SK-N-SH (cell line): Measurements from ENCODE around the gene NOXA1. TPM values are rescaled to one million over a fixed set of nuclear protein-coding genes. Genes with fewer than 3 reads are reported as not detected.

ENCODE experiments used
- CTCF ChIA-PET: fragments of 300-600, 350-600 bp; formaldehyde crosslinking; extraction: SDS; loops from one replicate; lab custom pipeline; 2021; lab: Yijun Ruan, JAX
- POLR2A ChIA-PET: fragments of 350-600 bp; sonication (Branson Sonifier 250); formaldehyde crosslinking; extraction: SDS; loops from one replicate; lab custom pipeline; 2020; ENCODE audit warnings: antibody characterized with exemption, inconsistent platforms; lab: Yijun Ruan, JAX
- DNase-seq: peaks from one replicate; pipeline ENCODE4 v3.0.0; 2012
- H2AFZ ChIP-seq: fragments of 200-600 bp; sonication (generic); 2 replicates; pipeline ENCODE4 v1.8.1; 2016; ENCODE audit warnings: antibody characterized with exemption, mild to moderate bottlenecking, low read depth
- H3F3A ChIP-seq: fragments of 200-600 bp; sonication (generic); replicated peaks from 2 replicates; pipeline ENCODE3; 2016; ENCODE audit warnings: antibody characterized with exemption, mild to moderate bottlenecking; ENCODE audit not compliant: insufficient read depth
- H3K27ac ChIP-seq, 2 experiments: fragments of 200-500 bp in 1 of 2; fragments of 200-600 bp in 1 of 2; sonication (Bioruptor generic) in 1 of 2; sonication (generic), shearing (Covaris generic) in 1 of 2; 2 replicates each; pipeline versions ENCODE4 v1.5.1 to v1.6.1; 2014 to 2016; ENCODE audit warnings: low read depth in 2 of 2, inconsistent platforms in 1 of 2, low read length in 1 of 2, mild to moderate bottlenecking in 1 of 2, mixed read lengths in 1 of 2
- H3K27me3 ChIP-seq: fragments of 200-600 bp; sonication (generic), shearing (Covaris generic); 2 replicates; pipeline ENCODE4 v1.6.1; 2016; ENCODE audit warnings: mixed run types; ENCODE audit not compliant: insufficient read depth
- H3K36me3 ChIP-seq, 2 experiments: fragments of 200-500 bp in 1 of 2; fragments of 200-600 bp in 1 of 2; sonication (Bioruptor generic) in 1 of 2; sonication (generic) in 1 of 2; replicated peaks in 1 of 2; 2 replicates each; pipeline versions ENCODE3 to v1.5.1; 2014 to 2016; ENCODE audit warnings: low read length in 1 of 2, mild to moderate bottlenecking in 1 of 2; ENCODE audit not compliant: insufficient read depth in 2 of 2, control insufficient read depth in 1 of 2
- H3K4me1 ChIP-seq, 2 experiments: fragments of 200-500 bp in 1 of 2; fragments of 200-600 bp in 1 of 2; sonication (Bioruptor generic) in 1 of 2; sonication (generic), shearing (Covaris generic) in 1 of 2; 2 replicates each; pipeline versions ENCODE4 v1.5.1 to v1.6.1; 2014 to 2016; ENCODE audit warnings: low read depth in 1 of 2, low read length in 1 of 2, mixed run types in 1 of 2; ENCODE audit not compliant: insufficient read depth in 2 of 2, control insufficient read depth in 1 of 2
- H3K4me2 ChIP-seq: fragments of 200-600 bp; sonication (generic), shearing (Covaris generic); 2 replicates; pipeline ENCODE4 v1.6.1; 2017; ENCODE audit warnings: mixed run types
- H3K4me3 ChIP-seq, 2 experiments: fragments of 200-500 bp in 1 of 2; fragments of 200-600 bp in 1 of 2; sonication (Bioruptor generic) in 1 of 2; sonication (generic), shearing (Covaris generic) in 1 of 2; 2 replicates each; pipeline versions ENCODE4 v1.5.1 to v1.8.1; 2014 to 2016; ENCODE audit warnings: low read depth in 2 of 2, inconsistent platforms in 1 of 2, low read length in 1 of 2, mild to moderate bottlenecking in 1 of 2, mixed read lengths in 1 of 2, moderate library complexity in 1 of 2
- H3K79me2 ChIP-seq: fragments of 200-600 bp; sonication (generic); 2 replicates; pipeline ENCODE4 v1.8.1; 2017; ENCODE audit warnings: mild to moderate bottlenecking; ENCODE audit not compliant: insufficient read depth
- H3K9ac ChIP-seq: fragments of 200-600 bp; sonication (generic); 2 replicates; pipeline ENCODE4 v1.6.1; 2017; ENCODE audit warnings: mixed run types
- H3K9me2 ChIP-seq: fragments of 200-600 bp; sonication (generic); 2 replicates; pipeline ENCODE4 v1.6.1; 2017; ENCODE audit warnings: mixed run types
- H3K9me3 ChIP-seq: fragments of 200-600 bp; sonication (generic); 2 replicates; pipeline ENCODE4 v1.6.1; 2017; ENCODE audit warnings: mixed run types, mild to moderate bottlenecking, moderate library complexity
- H4K20me1 ChIP-seq: fragments of 200-600 bp; sonication (generic); 2 replicates; pipeline ENCODE4 v1.6.1; 2017; ENCODE audit warnings: mild to moderate bottlenecking, mixed run types; ENCODE audit not compliant: insufficient read depth
- CTCF ChIP-seq: fragments of 200-600 bp; sonication (generic); IDR thresholded peaks from 2 replicates; pipeline ENCODE4 v1.6.1; 2017; ENCODE audit warnings: antibody characterized with exemption, mild to moderate bottlenecking, moderate library complexity
- EZH2phosphoT487 ChIP-seq: fragments of 200-600 bp; sonication (generic); IDR thresholded peaks from 2 replicates; pipeline ENCODE4 v1.6.1; 2017; ENCODE audit warnings: low read depth, mixed run types, mild to moderate bottlenecking, antibody characterized with exemption, moderate library complexity, borderline replicate concordance
- FOSL2 ChIP-seq: IDR thresholded peaks from 2 replicates; pipeline ENCODE4 v1.4.0; 2012; ENCODE audit warnings: low read depth, mild to moderate bottlenecking, moderate library complexity, borderline replicate concordance
- FOXJ3 ChIP-seq: sonication (generic); formaldehyde crosslinking; IDR thresholded peaks from 2 replicates; pipeline ENCODE4 v1.5.1; 2020; ENCODE audit warnings: mild to moderate bottlenecking, missing genetic modification reagents
- FOXM1 ChIP-seq: IDR thresholded peaks from 2 replicates; pipeline ENCODE4 v1.4.0; 2012; ENCODE audit warnings: low read depth, mild to moderate bottlenecking
- GABPA ChIP-seq: IDR thresholded peaks from 2 replicates; pipeline ENCODE4 v1.4.0; 2012; ENCODE audit warnings: low read depth, mild to moderate bottlenecking
- GATA2 ChIP-seq: sonication (generic); formaldehyde crosslinking; IDR thresholded peaks from 2 replicates; pipeline ENCODE4 v1.5.0; 2020; ENCODE audit warnings: mild to moderate bottlenecking, missing genetic modification reagents
- IRF3 ChIP-seq: fragments of 150-350 bp; IDR thresholded peaks from 2 replicates; pipeline ENCODE4 v1.6.1; 2016; ENCODE audit warnings: mild to moderate bottlenecking, low read depth, low read length
- JUND ChIP-seq: IDR thresholded peaks from 2 replicates; pipeline ENCODE4 v1.4.0; 2012
- MXI1 ChIP-seq: IDR thresholded peaks from 2 replicates; pipeline ENCODE4 v1.6.1; 2012; ENCODE audit warnings: mild to moderate bottlenecking, low read depth, low read length, improper control_type of control experiment
- NRF1 ChIP-seq: IDR thresholded peaks from 2 replicates; pipeline ENCODE4 v1.6.1; 2012; ENCODE audit warnings: low read depth, mild to moderate bottlenecking, low read length
- PBX3 ChIP-seq: IDR thresholded peaks from 2 replicates; pipeline ENCODE4; 2012
- POLR2AphosphoS5 ChIP-seq: IDR thresholded peaks from 2 replicates; pipeline ENCODE4 v1.6.1; 2012; ENCODE audit warnings: low read depth, low read length
- RAD21 ChIP-seq: IDR thresholded peaks from 2 replicates; pipeline ENCODE4 v1.6.1; 2012; ENCODE audit warnings: mild to moderate bottlenecking, low read length
- RCOR1 ChIP-seq: fragments of 150-350 bp; IDR thresholded peaks from 2 replicates; pipeline ENCODE4 v1.6.1; 2017; ENCODE audit warnings: antibody characterized with exemption, low read length
- RFX5 ChIP-seq: IDR thresholded peaks from 2 replicates; pipeline ENCODE4 v1.6.1; 2012; ENCODE audit warnings: mild to moderate bottlenecking, improper control_type of control experiment, low read length
- SIN3A ChIP-seq: IDR thresholded peaks from 2 replicates; pipeline ENCODE4 v1.6.1; 2012; ENCODE audit warnings: low read depth, mild to moderate bottlenecking, low read length, moderate library complexity, borderline replicate concordance
- SMC3 ChIP-seq: IDR thresholded peaks from 2 replicates; pipeline ENCODE4 v1.6.1; 2012; ENCODE audit warnings: low read depth, low read length, improper control_type of control experiment
- TCF12 ChIP-seq: IDR thresholded peaks from 2 replicates; pipeline ENCODE4 v1.4.0; 2012
- USF1 ChIP-seq: IDR thresholded peaks from 2 replicates; pipeline ENCODE4 v1.4.0; 2012; ENCODE audit warnings: low read depth, borderline replicate concordance
- YY1 ChIP-seq: IDR thresholded peaks from 2 replicates; pipeline ENCODE4 v1.4.0; 2012; ENCODE audit warnings: low read depth, mild to moderate bottlenecking
- WGBS: methylation state at CpG from one replicate; pipeline ENCODE4 v1.1.6; 2017; ENCODE audit warnings: low lambda C conversion rate; 5-methylcytosine and 5-hydroxymethylcytosine counted together
- polyA plus RNA-seq, 3 experiments: library from polyadenylated mRNA; depleted of rRNA; stranded (reverse); fragments of >200 nt; gene quantifications; 2 replicates each; pipeline ENCODE4 v1.2.3, GENCODE V29; 2012

The NOXA1 gene
- polyA plus RNA-seq, 1 of the 3 experiments (the other 2 are of a cell fraction): 0.39 TPM

- Histone ChIP-seq H3F3A (no peaks in the 10 kb centered on the region), H2AFZ (no peak overlapping the region), H3K9ac (no peak overlapping the region), H3K27me3 (no peaks in the 10 kb centered on the region), H4K20me1 (peaks cover 16% of the 10 kb centered on the region), H3K4me3 (no peak overlapping the region), H3K27ac (peak overlapping the region in 1 of 2 experiments; percentile 39; a peak in 1 of 4 replicates), H3K79me2 (peaks cover 10% of the 10 kb centered on the region; the same call in 1 of the 2 replicates), H3K4me2 (peak overlapping the region; percentile 98; the same call in 1 of the 2 replicates), H3K4me1 (peaks cover 18 to 51% of the 10 kb centered on the region in 2 experiments), H3K9me2 (no peaks in the 10 kb centered on the region), H3K36me3 (peaks cover 0 to 34% of the 10 kb centered on the region in 2 experiments), H3K9me3 (no peaks in the 10 kb centered on the region)
- 98% methylated on average over 6 of the region's 10 CpGs for WGBS
- POLR2A ChIA-PET: no interaction called here
- no peak for DNase-seq
- CTCF ChIA-PET: interaction anchor here (1.8 to 5.7 kb wide), 3 partner anchors 12 to 170 kb away, joined by 6 to 53 read pairs (median 12); partner anchors contain the start of genes ENTPD8, EXD3 and NOXA1
- TF ChIP-seq NRF1 (no peak), FOXM1 (no peak), GATA2 (CRISPR knock-in tag) (no peak), JUND (no peak), USF1 (no peak), RCOR1 (no peak), SMC3 (no peak), GABPA (no peak), YY1 (no peak), RAD21 (no peak), POLR2AphosphoS5 (no peak), CTCF (no peak)
Observed at GRCh38 chr9:137456864-137457405, 33.7 kb downstream of the NOXA1 start.

- Histone ChIP-seq H4K20me1 (peaks cover 16% of the 10 kb centered on the region), H3K27ac (peak overlapping the region in 1 of 2 experiments; percentile 79; a peak in 1 of 4 replicates), H3F3A (no peaks in the 10 kb centered on the region), H3K4me2 (peak overlapping the region; percentile 98), H3K9me2 (no peaks in the 10 kb centered on the region), H3K9me3 (no peaks in the 10 kb centered on the region), H3K27me3 (no peaks in the 10 kb centered on the region), H3K4me1 (peaks cover 18 to 51% of the 10 kb centered on the region in 2 experiments), H3K36me3 (peaks cover 0 to 28% of the 10 kb centered on the region in 2 experiments), H3K4me3 (peak overlapping the region; percentile 74 to 82), H2AFZ (no peak overlapping the region), H3K79me2 (peaks cover 10% of the 10 kb centered on the region; the same call in 1 of the 2 replicates), H3K9ac (peak overlapping the region; percentile 81; the same call in 1 of the 2 replicates)
- peak; percentile 24 for DNase-seq
- WGBS: 60% methylated on average over 11 of the region's 44 CpGs
- POLR2A ChIA-PET: no interaction called here
- TF ChIP-seq TCF12 (no peak), RFX5 (no peak), SMC3 (no peak), PBX3 (no peak), EZH2phosphoT487 (no peak), POLR2AphosphoS5 (no peak), YY1 (no peak), FOSL2 (no peak), USF1 (no peak), FOXJ3 (CRISPR knock-in tag) (no peak), IRF3 (no peak), MXI1 (no peak), SIN3A (no peak)
- CTCF ChIA-PET: interaction anchor here (1.8 to 5.7 kb wide), 3 partner anchors 13 to 171 kb away, joined by 6 to 53 read pairs (median 12); partner anchors contain the start of genes ENTPD8, EXD3 and NOXA1
Observed at GRCh38 chr9:137457406-137458193, 34.4 kb downstream of the NOXA1 start.
